GM12864 (cell line): ENCODE results near the gene TADA2B.

Experiments used
- DNase-seq: peaks from one replicate; pipeline ENCODE4 v3.0.0-alpha.2; 2011; ENCODE audit warnings: low read depth
- H3K4me3 ChIP-seq: 2 replicates; pipeline ENCODE4 v1.5.1; 2011; ENCODE audit warnings: mild to moderate bottlenecking, low read depth, low read length, control low read depth
- TF ChIP-seq, protein P1 (sequence below): IDR thresholded peaks from 2 replicates; pipeline ENCODE4 v1.5.1; 2011; ENCODE audit warnings: low read depth, mild to moderate bottlenecking, moderate library complexity, low read length, control low read depth, inconsistent platforms; ENCODE audit errors: missing control alignments

The TADA2B gene

DNA sequence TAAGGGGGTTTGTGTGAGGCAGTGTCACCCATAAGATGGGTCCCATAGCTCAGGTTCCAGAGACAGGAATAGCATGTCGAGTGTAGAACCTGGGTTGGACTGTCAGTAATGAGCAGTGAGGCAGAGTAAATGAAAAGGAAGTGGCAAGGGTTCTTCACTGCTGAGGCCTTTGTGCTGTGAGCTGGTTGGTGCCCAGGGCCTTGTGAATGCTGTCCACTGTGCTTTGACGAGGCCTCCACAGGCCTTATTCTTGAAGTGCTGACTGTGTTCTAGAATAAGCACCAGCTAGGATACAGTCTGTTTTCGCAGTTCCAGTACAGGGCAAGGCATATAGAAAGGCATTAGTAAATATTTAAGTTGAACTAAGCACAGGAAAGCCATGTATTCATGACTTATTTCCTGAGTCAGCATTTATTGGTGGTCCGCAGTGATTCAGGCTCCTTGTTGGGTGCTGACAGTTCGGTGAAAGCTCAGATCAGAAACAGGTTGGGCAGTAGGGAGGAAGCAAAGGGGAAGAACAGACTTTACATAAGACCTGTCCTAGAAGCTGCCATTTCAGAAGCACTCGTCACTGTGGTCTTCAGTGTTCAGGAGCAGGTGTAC lies 25.6 kb upstream of the TADA2B start:
- H3K4me3 ChIP-seq: no peak overlapping the region
- no peak for DNase-seq

DNA sequence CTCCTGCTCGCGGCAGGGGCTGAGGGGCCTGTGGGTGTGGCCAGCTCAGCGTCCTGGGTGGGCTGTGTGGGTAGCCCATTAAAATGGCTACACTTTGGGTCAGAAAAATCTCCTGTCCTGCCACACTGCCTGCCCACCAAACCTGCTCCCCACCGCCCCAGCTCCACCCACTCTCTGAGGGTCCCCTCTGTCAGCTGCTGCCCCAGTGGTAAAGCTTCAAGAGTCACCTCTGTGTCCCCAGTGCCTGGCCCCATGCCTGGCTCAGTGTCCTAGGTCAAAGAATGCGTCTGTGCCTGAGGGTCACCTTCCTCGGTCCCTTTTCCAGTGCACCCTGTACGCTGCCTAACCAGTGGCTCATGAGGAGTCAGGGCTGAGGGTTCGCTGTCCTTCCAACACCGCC lies 24.9 kb upstream of the TADA2B start:
- DNase-seq: no peak
- no peak overlapping the region for H3K4me3 ChIP-seq
- TF ChIP-seq, protein P1, sequence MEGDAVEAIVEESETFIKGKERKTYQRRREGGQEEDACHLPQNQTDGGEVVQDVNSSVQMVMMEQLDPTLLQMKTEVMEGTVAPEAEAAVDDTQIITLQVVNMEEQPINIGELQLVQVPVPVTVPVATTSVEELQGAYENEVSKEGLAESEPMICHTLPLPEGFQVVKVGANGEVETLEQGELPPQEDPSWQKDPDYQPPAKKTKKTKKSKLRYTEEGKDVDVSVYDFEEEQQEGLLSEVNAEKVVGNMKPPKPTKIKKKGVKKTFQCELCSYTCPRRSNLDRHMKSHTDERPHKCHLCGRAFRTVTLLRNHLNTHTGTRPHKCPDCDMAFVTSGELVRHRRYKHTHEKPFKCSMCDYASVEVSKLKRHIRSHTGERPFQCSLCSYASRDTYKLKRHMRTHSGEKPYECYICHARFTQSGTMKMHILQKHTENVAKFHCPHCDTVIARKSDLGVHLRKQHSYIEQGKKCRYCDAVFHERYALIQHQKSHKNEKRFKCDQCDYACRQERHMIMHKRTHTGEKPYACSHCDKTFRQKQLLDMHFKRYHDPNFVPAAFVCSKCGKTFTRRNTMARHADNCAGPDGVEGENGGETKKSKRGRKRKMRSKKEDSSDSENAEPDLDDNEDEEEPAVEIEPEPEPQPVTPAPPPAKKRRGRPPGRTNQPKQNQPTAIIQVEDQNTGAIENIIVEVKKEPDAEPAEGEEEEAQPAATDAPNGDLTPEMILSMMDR: no peak

More for the DNA sequence above, 25.6 kb upstream of the TADA2B start:
- TF ChIP-seq, protein P1: no peak

DNA sequence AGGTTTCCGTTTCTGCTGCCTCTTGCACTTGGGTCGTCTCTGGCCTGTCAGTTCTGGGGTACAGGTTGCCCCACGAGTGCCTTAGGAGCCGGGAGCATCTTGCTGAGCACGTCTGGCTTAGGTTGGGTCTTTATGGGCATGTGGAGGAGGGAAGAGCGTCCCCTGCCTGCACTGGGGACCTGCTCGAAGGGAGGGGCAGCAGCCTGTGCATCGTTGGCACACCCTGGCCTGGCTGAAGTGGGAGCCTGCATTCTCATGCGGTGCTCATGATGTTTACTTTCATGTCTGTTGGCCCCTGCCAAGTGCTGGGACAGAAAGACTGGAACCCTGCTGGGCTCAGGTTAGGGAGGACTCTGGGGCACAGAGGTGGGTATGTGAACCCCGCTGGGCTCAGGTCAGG lies 23.8 kb upstream of the TADA2B start:
- no peak overlapping the region for H3K4me3 ChIP-seq
- DNase-seq: no peak
- TF ChIP-seq, protein P1: no peak

DNA sequence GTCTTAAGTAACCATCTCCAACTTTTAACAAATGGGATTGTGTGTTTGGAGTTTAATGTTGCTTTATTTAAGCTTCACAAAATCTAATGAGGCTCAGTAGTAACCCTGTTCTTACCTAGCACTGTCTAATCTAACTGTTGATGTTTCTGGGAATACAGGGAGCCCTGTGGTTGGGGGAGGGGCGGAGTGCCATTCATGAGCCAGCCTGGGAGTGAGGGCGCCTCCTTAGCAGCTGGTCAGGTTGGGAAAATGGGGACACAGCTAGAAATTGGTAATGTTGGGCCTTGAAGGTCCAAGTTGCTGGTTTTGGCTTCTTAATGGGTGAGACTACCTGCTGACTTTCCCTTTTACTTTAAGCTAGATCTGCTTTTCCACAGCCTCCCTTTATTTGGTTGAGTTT lies 22.9 kb upstream of the TADA2B start:
- no peak for DNase-seq
- no peak overlapping the region for H3K4me3 ChIP-seq
- TF ChIP-seq, protein P1: no peak

DNA sequence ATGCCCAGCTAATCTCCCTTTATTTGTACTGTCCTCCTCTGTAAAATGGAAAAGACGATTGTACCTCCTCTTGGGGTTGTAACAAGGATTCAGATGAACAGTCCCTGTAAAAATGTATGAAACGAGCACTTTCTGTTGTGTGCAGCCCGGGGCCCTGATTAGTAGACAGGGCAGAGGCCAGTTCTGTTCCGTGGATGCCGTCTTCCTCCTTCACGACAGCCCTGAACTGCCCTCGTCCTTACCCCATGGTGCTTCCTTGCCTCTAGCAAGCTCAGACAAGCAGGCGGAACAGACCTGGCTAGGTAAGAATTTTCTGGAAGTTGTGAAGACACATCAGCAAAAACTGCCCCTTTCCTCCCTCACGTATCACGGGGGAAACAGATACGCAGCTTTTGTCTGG lies 22.3 kb upstream of the TADA2B start:
- no peak for DNase-seq

DNA sequence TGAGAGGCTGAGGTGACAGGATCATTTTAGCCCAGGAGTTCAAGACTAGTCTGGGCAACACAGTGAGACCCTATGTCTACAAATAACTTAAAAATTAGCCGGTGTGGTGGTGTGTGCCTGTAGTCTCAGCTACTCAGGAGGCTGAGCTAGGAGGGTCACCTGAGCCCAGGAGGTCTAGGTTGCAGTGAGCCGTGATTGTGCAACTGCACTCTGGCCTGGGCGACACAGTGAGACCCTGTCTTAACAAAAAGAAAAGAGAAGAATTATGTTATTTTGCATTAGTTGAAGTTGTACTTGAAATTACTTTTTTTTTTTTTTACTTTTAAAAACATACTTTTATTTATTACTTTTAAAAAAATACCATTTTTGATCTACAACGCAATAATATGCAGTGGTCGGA lies 21.8 kb upstream of the TADA2B start:
- no peak overlapping the region for H3K4me3 ChIP-seq
- TF ChIP-seq, protein P1: no peak
- DNase-seq: no peak

More for the DNA sequence above, 22.3 kb upstream of the TADA2B start:
- H3K4me3 ChIP-seq: no peak overlapping the region
- TF ChIP-seq, protein P1: no peak
